GDM1 (cell line): ENCODE results near the gene BRD3OS.
A peak's percentile ranks its signal among the peaks of the same experiment; 100 is the strongest.

ENCODE experiments used
- DNase-seq: peaks from one replicate; lab custom pipeline; 2025; lab: John Stamatoyannopoulos, UW

The BRD3OS gene

DNA sequence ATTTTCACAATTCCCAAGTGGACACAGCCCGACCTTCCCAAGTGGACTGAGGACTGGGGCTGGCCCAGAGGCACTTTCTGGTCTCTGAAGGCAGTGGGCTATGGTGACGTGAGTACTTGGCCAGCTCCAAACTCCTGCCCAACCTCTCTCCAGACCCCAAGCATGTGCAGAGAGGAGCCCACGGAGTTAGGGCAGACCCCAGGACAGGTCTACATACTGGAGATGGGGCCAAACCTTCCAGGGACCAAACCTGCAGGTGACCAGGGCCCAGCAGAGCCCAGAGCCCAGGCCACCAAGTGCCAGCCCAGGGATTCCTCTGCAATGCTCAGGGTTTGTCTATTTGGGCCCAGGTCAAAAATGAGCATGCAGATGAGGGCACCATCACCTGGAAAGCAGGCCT, 27.2 kb downstream of the BRD3OS start:
- no peak for DNase-seq

DNA sequence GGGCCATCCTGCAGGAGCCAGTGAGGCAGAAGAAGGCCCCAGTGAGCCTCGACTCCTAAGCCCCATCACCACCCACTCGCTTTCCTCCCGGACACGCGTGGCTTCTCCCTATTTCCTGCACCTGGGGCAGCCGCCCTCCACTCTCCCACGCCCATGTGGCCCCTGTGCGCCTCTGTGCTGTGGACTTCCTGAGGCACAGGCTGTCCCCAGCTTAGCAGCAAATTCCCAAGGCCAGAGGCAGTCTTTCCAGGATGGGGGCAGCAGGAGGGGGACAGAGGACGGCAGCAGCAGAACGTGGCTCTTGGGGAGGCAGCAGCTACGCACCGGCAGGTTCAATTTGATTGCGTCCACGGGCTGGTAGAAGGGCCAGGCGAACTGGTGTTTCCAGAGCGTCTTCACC, 27.7 kb downstream of the BRD3OS start:
- no peak for DNase-seq

DNA sequence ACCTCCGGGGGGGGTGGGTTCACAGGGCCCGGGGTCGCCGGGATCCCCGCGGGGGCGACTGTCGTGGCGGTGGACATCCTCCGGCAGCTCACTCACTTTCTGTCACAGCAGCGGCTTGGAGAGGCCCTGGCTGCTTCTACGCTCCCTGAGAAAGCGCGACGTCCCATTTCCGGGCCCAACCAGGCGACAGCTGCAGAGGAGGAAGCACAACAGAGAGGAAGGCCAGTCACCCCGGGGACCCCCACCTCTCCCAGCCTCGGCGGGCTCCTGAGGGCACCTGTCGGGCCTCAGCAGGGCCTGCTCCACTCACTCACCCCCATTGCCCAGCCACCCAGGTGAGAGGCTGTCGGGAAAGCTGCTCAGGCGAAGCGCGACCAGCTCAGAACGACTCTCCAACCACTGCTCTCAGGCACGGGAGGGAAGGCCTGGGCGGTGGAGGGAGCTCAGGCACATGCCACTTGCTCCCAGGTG, 28.2 kb downstream of the BRD3OS start:
- DNase-seq, result no peak

DNA sequence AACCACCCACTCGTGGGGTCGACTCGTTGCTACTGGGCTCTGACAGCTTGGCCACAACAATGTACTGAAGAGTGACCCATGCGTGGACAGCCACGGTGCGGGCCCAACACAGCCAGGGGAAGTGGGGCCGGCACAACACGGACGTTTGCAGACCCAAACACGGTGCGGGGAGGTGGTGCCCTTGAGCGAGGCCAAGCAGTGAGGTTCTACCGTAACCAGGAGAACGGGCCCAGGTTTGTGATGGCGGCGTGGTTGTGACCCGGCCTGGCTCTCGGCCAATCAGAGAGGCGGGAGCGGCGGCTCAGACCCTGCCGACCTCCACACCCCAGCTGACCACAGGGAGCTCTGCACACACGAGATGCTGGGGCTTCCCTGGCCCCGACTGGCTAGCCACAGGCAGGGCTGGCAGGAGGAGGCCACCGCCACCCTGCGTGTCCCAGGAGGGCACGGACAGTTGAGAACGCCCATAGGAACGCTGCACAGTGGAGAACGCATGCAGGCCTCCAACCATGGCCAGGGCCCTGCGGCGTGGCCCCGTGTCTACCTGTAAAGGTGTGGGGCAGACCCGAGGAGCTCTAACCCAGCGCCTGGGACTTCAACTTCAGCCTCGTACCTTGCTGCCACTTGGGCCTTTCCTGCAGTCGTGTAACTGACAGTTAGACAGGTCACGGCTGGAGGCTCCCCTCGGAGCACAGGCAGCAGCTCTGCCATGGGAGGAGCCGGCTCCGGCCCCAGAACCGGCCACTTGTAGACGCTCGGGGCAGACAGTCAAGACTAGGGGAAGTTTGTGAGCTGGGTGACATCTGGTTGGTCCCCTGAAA, 28.9 kb downstream of the BRD3OS start:
- no peak for DNase-seq

DNA sequence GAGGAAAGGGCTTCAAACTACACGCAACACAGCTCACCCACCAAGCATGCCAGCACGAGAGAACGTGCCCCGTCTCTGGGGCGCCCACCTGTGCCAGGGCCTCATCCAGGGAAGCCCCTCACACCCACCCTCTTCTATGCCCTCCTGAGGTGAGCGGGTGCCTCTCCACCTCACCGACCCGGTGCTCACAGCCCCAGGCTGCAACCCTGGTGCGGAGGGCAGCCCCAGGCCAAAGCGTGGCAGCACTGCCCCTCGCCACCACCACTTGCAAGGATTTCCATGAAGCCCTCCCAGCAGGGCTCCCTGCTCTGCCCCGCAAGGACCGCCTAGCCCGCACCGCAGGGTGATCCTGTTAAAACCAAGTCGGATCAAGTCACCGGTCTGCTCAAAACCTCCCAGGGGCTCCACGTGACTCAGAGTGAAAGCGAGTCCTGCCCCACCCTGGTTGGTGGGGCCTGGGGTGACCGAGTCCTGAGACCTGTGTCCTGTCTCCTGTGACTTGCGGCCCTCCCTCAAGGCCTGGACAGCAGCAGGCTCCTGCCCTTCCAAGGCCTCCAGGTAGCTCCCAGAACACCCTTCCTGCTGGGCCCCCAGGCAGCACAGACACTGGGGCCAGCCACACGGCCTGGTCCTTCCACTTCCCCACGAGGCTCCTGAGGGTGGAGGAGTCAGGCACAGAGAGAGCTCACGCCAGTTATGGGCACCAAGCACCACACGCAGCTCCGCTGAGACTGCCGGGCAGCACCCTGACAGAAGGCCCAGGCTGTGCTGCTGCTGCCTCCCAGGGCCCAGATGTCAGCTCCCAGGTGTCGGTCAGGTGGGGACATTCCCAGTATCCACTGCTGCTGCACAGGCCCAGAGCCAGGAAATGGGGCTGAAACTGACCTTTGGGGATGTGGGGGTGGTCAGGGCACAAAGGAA, 29.9 kb downstream of the BRD3OS start:
- no peak for DNase-seq

DNA sequence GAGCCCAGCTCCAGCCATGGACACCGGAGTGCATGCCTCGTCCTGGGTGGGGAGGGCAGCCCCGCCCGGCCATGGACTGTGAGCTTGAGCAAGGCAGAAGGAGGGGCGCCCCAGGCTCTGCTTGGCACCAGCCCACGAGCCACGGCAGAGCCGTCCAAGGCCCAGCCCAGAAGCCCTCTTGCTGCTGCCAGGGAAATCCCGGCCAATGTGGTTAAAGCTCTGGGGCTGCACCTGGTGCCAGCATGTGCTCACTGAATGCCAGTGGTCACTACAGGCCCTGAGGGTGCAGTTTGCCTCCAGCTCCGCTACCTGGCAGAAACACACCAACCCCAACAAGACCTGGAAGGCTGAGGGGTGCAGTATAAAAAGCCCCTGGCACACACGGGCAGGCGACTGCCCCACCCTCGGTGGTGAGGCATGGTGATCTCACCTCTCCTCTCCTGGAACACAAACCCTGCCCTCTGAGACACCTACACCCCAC, 30.7 kb downstream of the BRD3OS start:
- no peak for DNase-seq

DNA sequence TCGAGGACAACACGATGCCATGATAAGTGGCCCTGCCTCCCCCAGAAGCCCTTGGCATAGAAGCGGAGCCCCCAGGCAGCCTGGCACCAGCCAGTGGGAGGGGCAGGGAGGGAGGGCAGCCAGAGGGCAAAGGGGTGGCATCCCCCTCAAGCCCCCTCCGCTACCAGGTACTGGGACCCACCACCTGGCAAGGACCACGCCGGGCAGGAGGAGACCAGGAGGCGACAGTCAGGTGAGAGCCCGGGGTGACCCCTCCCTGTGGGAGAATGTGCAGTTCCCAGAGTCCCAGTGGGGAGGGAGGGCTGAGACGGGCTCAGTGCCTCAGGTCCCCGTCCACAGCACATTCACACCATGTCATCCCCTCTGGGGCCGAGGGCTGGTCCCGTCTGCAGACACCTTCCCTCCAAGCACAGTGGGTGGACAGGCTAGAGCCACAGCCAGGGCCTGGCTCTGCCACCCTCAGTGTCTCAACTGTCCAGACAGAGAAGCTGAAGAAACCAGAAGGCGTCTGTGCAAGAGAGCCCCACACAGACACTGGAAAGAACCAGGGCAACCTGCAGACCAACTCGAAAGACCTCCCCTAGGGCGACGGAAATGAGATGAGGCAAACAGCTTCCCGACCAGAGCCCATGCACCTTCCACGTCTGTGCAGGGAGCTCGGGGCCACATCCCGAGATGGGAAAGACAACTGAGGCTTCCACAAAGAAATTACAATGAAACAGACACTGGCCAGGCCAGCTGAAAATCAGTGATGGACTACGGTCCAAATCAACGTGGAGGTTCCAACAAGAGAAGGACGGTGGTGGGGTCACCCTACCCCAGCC, 31.4 kb downstream of the BRD3OS start:
- no peak for DNase-seq

DNA sequence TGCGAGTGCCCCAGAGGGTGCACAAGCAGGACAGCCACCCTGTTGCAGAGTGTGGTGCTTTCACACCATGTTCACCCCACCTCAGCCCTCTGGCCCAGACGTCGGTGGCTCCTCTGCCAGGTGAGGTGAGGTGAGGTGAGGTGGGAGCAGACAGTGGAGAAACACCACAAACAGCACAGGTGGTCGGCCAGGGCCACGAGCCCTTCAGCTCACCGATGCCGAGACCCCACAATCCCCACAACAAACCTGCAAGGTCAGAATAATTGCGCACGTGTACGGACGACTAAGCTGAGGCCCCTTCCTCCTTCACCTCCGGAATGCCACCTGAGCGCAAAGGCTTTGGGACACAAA, 32.0 kb downstream of the BRD3OS start:
- no peak for DNase-seq

DNA sequence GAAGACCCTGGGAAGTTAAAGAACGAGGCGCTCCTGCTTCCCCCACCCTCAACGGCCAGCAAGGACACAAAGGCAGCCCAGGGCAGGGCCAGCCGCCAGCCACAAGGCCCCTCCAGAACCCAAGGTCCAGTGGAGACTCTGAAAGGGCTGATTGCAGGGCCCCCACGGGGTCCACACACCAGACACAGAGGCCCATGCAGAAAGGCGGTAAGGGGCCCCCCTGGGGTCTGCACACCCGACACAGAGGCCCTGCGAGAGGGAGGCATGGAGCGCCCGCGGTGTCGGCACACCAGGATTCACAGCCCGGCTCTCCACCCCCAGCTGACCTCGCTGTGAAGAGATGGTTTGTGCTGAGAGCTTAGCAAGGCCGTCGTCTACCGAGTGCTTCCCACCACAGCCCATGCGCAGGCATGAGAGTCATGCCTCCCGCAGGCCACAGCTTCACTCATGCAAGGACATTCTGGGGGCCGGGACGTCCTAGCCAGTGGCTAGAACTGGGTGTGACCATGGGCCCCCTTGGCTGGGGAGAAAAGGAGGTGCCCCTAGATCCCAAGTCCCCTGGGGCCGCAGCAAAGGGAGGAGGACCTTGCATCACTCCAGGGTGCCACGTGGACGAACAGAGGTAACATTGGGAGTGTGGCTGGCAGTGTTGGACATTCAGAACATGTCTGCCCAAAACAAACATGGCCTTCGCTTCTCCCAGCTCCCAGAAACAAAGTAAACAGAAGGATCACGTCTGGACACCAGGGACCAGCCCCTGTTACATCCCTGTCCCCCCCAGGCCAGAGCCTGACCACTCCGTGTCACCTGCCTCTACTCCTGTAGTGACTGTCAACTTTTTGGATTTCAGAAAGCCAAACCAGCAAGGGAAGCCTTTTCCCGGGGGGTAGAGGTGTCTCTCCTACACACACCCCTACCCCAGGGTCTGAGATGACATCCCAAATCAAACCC, 32.7 kb downstream of the BRD3OS start:
- DNase-seq, result no peak

DNA sequence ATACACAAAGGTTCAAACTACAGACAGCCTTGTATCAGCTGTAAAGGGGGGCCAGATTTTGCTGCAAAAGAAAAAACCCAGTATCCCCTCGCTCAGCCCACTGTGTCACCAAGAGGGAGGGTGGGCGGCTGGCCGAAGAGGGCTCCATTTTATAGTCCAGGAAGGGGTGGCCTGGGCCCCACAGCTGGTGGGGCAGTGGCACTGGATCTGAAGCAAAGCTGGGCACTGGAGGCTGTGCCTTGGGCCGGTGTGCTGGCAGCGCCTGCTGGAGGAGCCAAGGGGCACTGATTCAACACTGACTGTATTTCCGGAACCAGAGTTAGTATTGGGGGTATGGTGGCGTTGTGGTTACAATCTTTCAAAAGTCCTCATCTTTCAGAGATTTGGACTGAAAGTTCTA, 33.4 kb downstream of the BRD3OS start:
- DNase-seq, result no peak

DNA sequence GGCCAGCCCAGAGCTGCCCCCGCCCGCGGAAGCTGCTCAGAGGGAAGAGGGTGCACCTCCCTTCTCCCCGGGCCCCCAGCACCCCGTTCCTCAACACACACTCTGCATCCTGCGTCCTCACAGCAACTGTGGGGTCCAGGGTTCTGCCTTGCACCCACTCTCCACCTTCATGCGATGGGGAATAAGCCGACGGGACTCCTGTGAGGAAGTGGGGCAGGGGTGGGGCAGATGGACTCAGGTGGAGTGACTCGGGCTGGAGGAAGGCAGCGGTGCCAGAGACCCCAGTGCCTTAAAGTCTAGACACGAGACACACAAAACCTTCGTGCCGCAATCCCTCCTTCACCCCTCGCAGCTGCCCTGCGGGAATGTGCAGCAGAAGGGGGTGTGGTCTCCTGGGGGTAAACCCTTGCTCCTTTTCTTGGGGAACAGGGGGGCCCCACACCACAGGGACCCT, 33.9 kb downstream of the BRD3OS start:
- DNase-seq, result no peak

DNA sequence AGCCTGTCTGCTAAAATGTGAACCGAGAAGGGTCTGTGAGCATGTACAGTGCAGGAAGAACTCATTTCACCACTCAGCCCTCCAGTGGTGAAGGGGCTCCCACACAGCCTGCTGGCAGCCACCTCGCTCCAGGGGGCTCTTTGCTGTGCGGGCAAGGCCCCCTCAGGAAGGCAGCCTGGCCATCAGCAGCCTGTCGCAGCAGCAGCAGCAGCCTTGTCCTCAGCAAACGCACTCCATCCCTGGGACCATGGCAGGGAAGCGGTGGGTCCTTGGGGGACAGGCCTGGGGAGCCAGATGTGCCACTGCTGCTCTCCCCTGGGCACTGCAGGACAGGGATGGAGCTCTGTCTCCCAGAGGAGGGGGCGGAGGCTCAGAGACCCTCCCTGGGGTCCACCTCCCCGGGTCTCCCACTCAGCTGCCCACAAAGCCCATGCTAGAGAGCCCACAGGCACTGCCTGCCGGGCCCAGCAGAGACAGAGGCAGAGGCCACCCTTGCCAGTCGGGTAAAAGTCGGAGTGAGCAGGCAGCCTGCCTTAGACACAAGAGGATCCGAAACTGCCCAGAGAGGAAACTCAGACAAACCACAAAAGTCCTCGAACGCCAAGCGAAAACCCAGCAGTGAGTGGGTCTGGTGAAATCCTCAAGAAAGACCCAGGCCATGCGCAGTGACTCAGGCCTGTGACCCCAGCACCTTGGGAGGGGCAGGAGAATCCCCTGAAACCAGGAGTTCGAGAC, 34.5 kb downstream of the BRD3OS start:
- peak; percentile 19 for DNase-seq

DNA sequence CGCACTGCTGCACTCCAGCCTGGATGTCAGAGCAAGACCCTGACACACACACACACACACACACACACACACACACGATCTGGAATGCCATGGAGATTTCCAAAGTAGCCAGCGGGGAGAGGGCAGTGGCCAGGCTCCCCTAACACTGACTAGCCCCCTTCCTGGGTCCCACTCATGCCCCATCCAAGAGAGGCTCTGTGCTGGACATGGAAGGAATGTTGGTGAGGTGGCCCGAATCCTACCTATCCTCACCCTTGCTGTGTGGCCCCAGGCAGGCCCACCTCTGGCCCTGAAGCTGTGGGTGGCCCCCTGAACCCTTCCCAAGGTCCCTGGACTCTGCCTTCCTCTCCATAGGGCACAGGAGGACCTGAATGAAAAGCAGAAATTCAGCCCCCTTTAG, 35.3 kb downstream of the BRD3OS start:
- DNase-seq, result no peak

DNA sequence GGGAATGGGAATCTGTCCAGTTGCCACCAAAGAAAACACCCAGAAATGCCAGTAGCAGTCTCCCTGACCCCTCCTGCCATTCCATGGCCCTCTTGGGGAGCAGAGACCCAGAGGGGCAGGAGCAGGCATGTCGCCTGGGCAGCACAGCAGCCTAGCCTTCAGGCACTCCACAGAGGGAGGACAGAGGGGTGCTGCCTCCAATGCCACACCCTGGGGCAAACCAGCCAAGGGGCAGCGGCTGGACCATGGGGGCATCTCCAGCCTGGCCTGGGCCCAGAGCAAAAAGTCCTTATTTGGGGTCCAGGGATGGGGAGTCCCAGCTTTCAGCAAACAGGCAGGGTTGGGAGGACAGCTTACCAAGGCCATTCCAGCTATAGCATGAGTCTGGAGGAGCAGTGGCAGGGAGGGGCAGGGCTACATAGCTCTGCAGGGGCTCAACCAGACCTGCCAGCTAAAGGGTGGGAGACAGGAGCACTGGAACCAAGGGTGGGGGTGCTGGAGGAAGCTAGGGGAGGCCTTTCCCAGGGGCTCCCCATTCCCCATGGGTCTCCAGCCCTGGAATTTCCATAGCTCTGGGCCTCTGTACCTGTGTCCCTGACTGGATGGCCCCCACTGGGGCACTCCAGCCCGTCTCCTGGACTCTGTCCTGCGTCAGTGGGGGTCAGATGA, 35.9 kb downstream of the BRD3OS start:
- DNase-seq, result no peak

DNA sequence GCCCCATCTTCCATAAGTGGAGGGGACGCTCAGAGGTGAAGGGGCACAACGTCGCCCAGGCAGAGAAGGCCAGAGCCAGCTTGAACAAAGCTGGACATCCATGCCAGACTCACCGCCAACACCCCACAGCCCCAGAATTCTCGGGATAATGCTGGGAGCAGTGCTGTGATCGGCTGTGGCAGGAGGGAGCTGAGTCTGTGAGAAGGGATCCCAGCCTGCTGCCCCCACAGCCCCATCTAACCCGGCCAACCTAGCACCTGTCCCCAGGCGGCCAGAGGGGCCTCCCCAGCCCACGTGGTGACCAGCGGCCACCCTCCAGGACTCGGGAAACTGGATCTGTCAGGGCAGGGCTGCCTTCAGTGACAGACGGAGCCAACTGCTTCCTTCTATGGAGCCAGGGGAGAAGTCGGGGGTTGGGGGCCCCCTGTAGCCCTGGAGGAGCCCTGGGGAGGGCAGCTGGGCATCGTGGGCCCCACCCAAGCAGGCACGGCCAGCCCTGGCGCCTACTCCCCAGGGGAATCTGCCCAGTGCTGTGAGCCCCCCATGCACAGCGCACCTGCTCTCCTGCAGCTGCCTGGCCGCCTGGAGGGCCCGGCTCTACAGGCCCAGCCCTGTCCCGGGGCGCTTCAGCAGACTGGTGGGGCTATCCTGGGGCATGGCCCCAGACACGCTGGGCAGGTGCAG, 36.5 kb downstream of the BRD3OS start:
- DNase-seq, result no peak

DNA sequence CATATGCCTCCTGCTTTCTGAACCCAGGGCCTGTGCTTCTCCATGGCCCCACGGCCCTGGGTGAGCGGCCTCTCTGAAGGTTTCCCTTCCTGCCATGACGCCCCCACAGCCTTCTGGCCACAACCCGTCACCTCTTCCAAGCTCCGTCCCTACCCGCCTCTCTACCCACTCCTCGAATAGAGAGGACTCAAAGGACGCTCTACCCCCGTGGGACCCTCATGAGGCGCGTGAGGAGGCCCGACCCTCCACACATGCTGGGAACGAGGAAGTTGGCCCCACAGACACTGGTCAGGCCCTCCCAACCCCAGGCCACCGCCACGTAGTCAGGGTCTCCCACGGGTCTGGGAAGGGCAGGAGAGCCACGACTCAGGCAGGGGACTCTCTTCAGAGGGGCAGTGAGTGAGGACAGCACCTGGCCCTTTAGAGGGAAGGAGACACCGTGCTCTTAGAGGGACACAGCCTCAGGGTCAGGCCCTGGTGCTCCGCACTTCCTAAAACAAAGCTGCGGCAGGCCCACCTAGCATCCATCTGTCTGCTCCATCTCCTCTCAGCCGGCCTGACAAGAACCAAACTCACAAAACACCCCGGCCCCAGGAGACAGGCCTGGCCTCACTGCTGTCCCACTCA, 37.3 kb downstream of the BRD3OS start:
- DNase-seq, result no peak

DNA sequence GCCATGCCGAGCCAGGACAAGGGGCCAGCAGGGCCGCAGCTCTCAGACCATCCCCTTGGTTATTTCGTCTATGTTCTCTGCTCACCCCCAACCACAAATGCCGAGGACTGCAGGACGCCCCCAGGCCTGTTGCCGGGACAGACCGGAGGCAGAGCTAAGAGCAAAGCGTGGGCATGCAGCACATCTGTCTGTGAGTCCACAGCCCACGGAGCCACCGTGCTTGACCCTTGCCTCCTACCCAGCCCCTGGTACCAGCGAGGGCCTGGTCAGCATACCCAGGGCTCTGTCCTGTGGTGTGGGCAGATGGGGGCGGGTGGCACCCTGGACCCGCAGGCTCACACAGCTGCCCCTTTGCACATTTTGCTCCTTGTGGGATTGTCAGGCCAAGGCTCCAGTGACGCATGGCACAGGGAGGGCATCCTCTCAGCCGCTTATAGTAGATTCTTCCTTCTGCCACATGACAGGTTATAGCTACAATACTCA, 37.8 kb downstream of the BRD3OS start:
- no peak for DNase-seq
